Mucosa of rectum (tissue), 2 donors: ENCODE measurements around the gene GLIS1.

Experiments used
- H3K27ac ChIP-seq, 2 donors: one replicate each; pipeline ENCODE4 v1.7.0; 2013; ENCODE audit warnings: inconsistent platforms in 2 of 2, low read depth in 2 of 2, low read length in 2 of 2
- H3K27me3 ChIP-seq, 2 donors: one replicate each; pipeline ENCODE4 v1.7.0; 2013; ENCODE audit warnings: low read length in 2 of 2; ENCODE audit not compliant: control insufficient read depth in 2 of 2, insufficient read depth in 2 of 2
- H3K36me3 ChIP-seq, 2 donors: one replicate each; pipeline ENCODE4 v1.7.0; 2013; ENCODE audit warnings: low read length in 2 of 2; ENCODE audit not compliant: control insufficient read depth in 2 of 2, insufficient read depth in 2 of 2
- H3K4me1 ChIP-seq, 2 donors: one replicate each; pipeline ENCODE4 v1.7.0; 2013; ENCODE audit warnings: low read length in 2 of 2, mild to moderate bottlenecking in 1 of 2; ENCODE audit not compliant: control insufficient read depth in 2 of 2, insufficient read depth in 2 of 2
- H3K4me3 ChIP-seq, 2 donors: one replicate each; pipeline ENCODE4 v1.7.0; 2013; ENCODE audit warnings: low read length in 2 of 2
- H3K9ac ChIP-seq, 2 donors: one replicate each; pipeline ENCODE4 v1.7.0; 2013; ENCODE audit warnings: low read length in 2 of 2, low read depth in 1 of 2, mild to moderate bottlenecking in 1 of 2
- H3K9me3 ChIP-seq, 2 donors: one replicate each; pipeline ENCODE4 v1.7.0; 2013; ENCODE audit warnings: low read length in 2 of 2; ENCODE audit not compliant: control insufficient read depth in 2 of 2
- donor health status: healthy.
- donor health status: Normal muscosa, but diverticular disease.

The GLIS1 gene

GRCh38 chr1:53641481-53642214 is 97.3 kb downstream of the GLIS1 start:
- Histone ChIP-seq H3K4me3 (no peak overlapping the region), H3K27ac (no peak overlapping the region), H3K9ac (no peak overlapping the region), H3K27me3 (peaks cover 0 to 3% of the 10 kb centered on the region in 2 donors), H3K36me3 (no peaks in the 10 kb centered on the region), H3K9me3 (no peaks in the 10 kb centered on the region), H3K4me1 (no peaks in the 10 kb centered on the region)

- Histone ChIP-seq H3K9me3 (no peaks in the 10 kb centered on the region), H3K4me3 (no peak overlapping the region), H3K27me3 (peaks cover 0 to 3% of the 10 kb centered on the region in 2 donors), H3K4me1 (no peaks in the 10 kb centered on the region), H3K36me3 (no peaks in the 10 kb centered on the region), H3K27ac (no peak overlapping the region), H3K9ac (no peak overlapping the region)
These were observed 98.3 kb downstream of the GLIS1 start for GRCh38 chr1:53640701-53641075.

DNA sequence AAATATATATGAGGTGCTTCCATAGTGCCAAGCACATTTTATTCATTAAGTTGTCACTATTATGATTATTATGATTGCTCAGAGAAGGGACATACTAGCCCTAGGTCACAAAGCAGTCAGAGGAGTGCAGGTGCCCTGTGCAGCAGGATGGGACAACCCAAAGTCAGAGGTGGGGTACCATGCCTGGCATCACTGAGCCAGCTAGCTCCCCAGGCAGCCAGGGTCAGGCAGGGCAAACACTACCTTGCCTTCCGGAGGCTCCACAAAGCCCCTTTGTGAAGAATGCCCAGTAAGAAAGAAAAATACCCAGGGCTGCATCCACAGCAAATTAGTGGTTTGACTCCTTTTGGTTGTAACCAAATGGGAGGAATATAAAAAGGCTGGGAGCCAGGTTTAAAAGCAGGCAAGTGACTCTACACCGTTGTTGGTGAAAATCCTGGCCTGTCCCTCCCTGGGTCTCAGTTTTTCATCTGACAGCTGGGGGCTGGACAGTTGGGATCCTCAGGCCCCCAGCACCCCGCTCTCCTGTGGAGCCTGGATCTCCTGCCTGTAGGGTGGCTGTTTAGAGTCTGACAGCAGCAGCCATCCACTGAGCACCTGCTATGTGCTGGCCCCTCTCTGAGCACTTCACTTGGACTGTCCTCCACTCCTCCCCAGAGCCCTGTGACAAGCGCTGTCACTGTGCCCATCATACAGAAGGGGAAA is 98.8 kb downstream of the GLIS1 start:
- Histone ChIP-seq H3K4me1 (no peaks in the 10 kb centered on the region), H3K9ac (no peak overlapping the region), H3K9me3 (no peaks in the 10 kb centered on the region), H3K36me3 (no peaks in the 10 kb centered on the region), H3K27me3 (peaks cover 0 to 3% of the 10 kb centered on the region in 2 donors), H3K4me3 (no peak overlapping the region), H3K27ac (no peak overlapping the region)

- Histone ChIP-seq H3K9ac (no peak overlapping the region), H3K36me3 (no peaks in the 10 kb centered on the region), H3K4me1 (no peaks in the 10 kb centered on the region), H3K27ac (no peak overlapping the region), H3K9me3 (no peaks in the 10 kb centered on the region), H3K27me3 (peaks cover 0 to 3% of the 10 kb centered on the region in 2 donors), H3K4me3 (no peak overlapping the region)
These were observed 99.7 kb downstream of the GLIS1 start for GRCh38 chr1:53639251-53639763.

GRCh38 chr1:53638360-53639035 is 100.5 kb downstream of the GLIS1 start:
- H3K27me3 ChIP-seq = peaks cover 0 to 3% of the 10 kb centered on the region in 2 donors
- H3K4me3 ChIP-seq = no peak overlapping the region
- no peaks in the 10 kb centered on the region for H3K4me1 ChIP-seq
- no peak overlapping the region for H3K9ac ChIP-seq
- no peaks in the 10 kb centered on the region for H3K9me3 ChIP-seq
- no peaks in the 10 kb centered on the region for H3K36me3 ChIP-seq
- no peak overlapping the region for H3K27ac ChIP-seq

GRCh38 chr1:53637511-53638359 is 101.2 kb downstream of the GLIS1 start:
- Histone ChIP-seq H3K9me3 (no peaks in the 10 kb centered on the region), H3K27me3 (peaks cover 0 to 3% of the 10 kb centered on the region in 2 donors), H3K4me1 (no peaks in the 10 kb centered on the region), H3K36me3 (no peaks in the 10 kb centered on the region), H3K9ac (no peak overlapping the region), H3K27ac (no peak overlapping the region), H3K4me3 (no peak overlapping the region)

- Histone ChIP-seq H3K9me3 (no peaks in the 10 kb centered on the region), H3K4me1 (no peaks in the 10 kb centered on the region), H3K9ac (no peak overlapping the region), H3K36me3 (no peaks in the 10 kb centered on the region), H3K27me3 (peaks cover 0 to 3% of the 10 kb centered on the region in 2 donors), H3K4me3 (no peak overlapping the region), H3K27ac (no peak overlapping the region)
These were observed 102.3 kb downstream of the GLIS1 start for GRCh38 chr1:53636621-53637171.

GRCh38 chr1:53634571-53634979 is 104.4 kb downstream of the GLIS1 start:
- Histone ChIP-seq H3K4me1 (no peaks in the 10 kb centered on the region), H3K36me3 (no peaks in the 10 kb centered on the region), H3K9me3 (no peaks in the 10 kb centered on the region), H3K9ac (no peak overlapping the region), H3K27me3 (peaks cover 0 to 3% of the 10 kb centered on the region in 2 donors), H3K4me3 (no peak overlapping the region), H3K27ac (no peak overlapping the region)

- Histone ChIP-seq H3K4me1 (no peaks in the 10 kb centered on the region), H3K36me3 (no peaks in the 10 kb centered on the region), H3K9me3 (no peaks in the 10 kb centered on the region), H3K4me3 (no peak overlapping the region), H3K27ac (no peak overlapping the region), H3K9ac (no peak overlapping the region), H3K27me3 (peaks cover 0 to 3% of the 10 kb centered on the region in 2 donors)
These were observed 105.8 kb downstream of the GLIS1 start for GRCh38 chr1:53633073-53633704.
